Suppressor macrophage treated with lipopolysaccharide for 4 hours (primary cell): ENCODE results near the gene PDE5A.
"Not testable (repeated sequence)": the region's sequence is repeated elsewhere in the genome, so short reads cannot be mapped to it uniquely, and the experiment has no call there.

ENCODE experiments used
- DNase-seq: peaks from one replicate; pipeline ENCODE4 v3.0.0-alpha.2; 2020

The PDE5A gene

DNA sequence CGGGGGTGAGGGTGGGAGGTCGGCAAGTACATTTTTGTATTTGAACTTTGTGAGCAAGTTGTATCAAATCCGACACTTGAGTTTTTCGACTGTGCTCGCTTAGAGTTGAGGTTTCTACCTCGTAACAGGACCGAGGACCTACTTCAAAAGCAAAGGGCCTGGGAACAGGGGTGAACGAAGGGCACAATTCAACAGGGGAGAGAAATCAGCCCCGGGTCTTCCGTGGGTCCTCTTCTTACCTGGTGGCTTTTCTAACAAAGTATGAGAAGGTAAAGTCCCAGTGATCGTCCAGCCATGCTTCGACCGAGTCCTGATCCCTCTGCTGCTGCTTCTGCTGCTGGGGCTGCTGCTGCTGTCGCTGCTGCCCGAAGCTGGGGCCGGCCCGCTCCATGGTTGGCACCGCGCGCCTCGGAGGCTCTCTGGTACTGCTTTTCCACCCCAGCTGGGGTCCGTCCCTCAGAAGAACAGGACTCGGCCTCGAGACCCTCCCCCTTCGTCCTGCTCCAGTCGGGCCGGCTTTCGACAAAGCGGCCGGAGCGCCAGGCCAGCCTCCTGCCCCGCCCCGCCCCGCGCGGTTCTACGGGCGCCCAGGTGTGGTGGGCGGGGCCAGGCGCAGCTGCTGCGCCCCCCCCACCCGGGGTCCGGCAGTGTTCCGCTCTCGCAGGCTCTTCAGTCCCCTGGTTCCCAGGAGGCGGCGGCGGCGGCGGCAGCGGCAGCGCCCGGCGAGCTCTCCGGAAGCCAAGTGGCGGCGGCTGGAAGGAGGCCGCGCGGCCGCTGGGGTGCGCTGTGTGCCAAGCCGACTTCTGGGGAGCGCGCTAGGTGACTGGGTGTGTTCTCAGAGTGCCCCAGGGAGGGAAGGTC, at the start of gene PDE5A:
Gene PDE5A, minus strand, starts transcription at position 524 of the 861 bp plus-strand sequence. Its CDS starts 133 bp downstream, at position 391.
- peak; percentile 79 for DNase-seq

DNA sequence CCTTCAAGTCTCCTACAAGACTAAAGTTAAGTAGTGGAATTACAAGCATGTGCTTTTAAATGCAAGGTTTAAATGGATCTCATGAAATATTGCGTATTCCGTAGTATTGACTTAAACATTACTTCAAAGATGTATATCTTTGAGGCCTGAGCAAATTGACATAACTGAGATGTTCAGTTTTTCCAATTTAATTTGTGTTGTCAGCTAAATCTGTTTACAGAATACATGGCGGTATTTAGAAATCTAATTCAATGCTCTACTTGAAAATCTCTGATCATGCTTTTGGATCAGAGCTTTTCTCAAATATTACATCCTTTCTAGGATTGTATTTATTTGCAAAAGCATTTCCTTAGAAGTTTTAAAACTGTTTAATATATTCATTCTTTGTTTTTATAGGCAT, 47.5 kb upstream of the PDE5A start:
- DNase-seq: no peak

DNA sequence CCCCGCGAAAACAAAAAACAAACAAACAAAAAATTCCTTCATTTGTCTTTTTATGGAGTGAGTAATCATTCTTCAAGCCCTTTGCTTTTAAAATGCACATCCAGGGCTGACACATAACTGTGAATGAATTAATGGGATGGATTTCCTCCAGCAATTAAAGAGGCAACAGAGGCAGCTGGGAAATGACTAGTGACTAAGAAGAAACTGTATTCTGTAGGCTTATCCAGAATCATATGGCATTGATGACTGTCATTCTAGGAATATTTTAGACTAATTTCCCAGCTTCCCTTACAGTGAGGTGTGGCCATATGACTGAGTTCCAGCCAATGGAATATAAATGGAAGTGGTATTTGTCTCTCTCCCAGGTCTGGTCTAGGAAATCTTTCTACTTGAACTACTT, 46.8 kb upstream of the PDE5A start:
- no peak for DNase-seq

DNA sequence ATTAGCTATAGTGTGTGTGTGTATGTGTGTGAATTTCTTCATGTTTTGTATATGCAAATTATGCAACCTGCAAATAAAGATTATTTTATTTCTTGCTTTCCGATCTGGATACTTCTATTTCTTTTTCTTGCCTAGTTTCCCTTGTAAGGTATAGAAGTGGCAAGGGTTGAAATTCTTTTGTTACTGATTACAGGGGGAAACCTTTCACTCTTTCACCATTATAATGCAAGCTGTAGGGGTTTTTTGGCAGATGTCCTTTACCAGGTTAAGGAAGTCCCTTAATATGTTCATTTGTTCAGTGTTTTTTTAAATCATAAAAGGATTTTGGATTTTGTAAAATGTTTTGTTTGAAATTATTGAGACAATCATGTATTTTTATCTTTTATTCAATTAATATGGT, 44.3 kb upstream of the PDE5A start:
- no peak for DNase-seq

DNA sequence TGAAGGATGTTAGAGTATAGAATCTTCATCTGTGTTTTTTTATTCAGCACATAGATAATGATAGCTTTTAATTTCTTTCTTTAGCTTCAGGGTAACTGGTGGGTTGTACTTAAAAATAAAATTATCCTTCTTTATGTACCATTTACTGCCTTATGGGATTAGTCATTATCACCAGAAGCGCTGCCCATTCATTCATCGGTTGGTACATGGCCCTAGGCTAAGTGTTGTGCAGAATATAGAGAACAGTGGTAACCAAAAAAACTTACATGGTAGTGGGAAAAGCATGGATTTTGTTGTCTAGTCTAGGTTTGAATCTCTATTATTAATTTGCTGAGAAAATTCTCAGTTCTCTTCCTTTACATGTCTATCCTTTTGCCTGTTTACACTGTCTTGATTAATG, 43.5 kb upstream of the PDE5A start:
- DNase-seq: no peak

DNA sequence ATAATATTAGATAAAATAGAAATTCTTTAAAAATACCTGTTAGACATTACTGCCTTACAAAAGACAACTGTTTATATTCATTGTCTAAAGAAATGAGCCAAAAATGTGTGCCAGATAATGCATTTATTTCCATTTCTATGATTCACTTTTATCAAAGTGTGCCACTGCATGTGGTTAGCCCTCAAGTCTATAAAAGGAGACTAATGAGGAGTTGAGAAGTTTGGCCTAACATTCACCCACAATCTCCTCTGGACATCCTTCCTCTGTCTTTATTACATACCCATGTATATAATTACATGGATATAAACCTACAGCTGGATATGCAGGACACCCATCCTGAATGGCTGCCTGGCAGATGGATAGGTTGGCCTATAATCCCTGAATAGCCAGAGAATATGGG, 42.6 kb upstream of the PDE5A start:
- no peak for DNase-seq

DNA sequence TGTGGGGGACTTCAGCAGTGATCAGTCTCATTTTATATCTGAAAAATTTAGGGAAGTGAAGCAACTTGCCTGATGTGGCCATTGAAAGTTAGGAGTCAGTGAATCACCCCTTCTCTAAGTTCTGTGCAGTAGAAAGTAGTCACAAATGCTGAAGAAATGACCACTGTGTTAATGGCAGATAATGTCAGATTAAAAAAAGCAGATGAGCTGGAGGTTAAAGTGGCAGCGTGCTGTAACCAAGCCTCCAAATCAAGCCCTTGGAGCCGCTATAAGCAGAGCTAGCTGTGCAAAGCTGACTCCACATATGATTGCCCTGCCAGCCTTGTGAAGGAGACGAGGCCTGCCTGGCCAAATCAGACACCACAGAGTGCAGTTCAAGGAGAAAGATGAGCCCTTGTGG, 39.2 kb upstream of the PDE5A start:
- DNase-seq: no peak

DNA sequence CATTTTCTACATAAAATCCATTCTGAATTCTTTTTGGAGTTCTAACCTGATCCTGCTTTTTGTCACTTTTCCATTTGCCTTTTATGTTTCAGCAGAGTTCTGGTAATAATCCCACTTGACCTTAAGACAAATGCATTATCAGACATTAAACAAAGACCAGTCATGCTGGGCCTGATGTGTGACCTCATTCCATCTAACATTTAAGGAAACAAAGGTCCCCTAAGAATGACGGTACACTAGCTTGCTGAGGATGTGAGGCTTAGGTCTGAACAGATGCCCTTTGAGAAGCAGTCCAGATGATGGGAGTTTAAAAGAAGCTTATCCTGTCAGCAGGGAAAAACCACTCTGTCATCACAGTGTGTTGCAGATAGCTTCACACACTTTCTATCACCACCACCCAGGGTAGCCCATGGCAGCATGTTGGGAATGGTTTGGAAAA, 38.1 kb upstream of the PDE5A start:
- DNase-seq: no peak

DNA sequence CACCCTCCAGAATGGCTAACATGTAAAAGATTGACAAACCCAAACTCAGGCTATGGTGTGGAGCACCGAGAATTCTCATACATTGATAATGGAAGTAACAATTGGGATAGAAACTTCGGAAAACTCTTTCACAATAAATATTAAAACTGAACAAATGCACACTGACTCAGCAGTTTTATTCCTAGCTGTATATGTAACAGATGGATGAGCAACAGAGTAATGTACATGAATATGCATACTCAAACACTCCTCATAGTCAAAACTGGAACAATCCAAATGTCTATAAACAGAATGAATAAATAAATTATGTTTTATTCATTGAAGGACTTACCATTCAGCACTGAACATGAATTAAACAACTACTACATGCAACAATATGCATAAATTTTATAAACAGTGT, 37.1 kb upstream of the PDE5A start:
- DNase-seq: no peak

DNA sequence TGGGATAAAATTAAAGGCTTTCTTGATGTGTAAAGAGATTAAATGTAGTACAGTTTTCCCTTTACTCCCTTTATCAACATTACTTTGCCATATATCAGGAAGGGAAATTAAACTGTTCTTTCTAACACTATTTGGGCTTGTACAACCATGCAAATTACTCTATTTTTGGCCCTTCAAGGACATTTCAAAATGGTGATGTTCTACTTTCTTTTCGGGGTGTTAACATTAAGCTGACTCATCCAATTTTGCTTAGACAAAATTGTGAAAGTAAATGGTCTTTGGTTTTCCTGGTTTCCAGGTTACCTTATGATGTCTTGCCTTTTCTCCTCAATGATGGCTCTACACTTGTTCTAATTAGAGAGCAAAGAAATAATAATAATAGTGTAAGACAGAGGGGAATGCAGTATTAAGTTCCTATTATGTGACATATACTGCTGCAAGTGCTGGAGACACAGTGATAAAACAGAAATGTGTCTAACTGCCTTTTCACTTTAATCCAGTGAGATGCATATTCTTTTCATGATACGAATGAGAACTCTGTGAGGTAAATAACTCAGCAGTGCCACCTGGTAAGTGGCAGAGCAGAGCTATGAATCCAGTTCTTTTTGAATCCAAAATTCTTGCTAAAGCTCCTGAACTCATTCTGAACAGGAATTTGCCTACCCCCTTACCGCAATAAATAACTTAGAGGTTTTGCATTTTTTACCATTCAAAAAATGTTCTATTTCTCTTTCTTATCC, 35.7 kb upstream of the PDE5A start:
- no peak for DNase-seq

DNA sequence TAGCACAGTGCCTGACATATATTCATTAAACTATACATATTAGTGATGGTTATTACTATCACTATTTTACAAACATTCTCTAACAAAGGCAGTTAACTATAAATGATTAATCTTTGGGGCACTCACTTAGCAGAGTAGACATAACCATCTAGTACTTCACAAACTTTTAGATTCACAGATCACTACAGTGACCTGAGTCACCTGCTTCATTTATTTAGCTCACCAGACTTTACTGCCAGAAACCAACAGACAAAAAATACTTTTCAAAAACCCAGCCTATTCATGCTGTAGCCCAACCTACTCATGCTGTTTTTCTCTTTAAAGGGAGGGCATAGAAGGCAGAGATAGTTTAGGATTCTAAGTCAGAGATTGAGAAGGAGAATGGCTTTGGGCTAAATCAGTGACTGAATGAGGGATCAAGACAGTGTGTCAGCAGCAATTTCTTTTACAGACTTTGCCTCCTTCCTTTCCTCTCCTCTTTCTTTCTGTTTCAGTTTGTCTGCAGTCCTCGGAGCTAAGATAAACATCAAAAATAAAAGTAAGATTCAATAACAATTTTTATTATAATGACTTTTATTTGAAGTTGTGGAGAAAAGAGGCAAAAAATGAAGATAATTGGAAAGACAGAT, 34.7 kb upstream of the PDE5A start:
- DNase-seq: no peak

DNA sequence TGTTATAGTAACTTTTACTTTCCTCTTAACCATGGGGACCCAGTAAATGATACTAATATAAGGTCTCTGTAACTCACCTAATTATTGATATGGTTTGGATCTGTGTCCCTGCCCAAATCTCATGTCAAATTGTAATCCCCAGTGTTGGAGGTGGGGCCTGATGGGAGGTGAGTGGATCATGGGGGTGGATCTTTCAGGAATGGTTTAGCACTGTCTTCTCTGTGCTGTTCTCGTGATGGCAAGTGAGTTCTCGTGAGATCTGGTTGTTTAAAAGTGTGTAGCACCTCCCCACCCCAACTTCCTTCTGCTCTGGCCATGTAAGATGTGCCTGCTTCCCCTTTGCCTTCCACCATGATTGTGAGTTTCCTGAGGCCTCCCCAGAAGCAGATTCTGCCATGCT, 34.0 kb upstream of the PDE5A start:
- DNase-seq: not testable (repeated sequence)

DNA sequence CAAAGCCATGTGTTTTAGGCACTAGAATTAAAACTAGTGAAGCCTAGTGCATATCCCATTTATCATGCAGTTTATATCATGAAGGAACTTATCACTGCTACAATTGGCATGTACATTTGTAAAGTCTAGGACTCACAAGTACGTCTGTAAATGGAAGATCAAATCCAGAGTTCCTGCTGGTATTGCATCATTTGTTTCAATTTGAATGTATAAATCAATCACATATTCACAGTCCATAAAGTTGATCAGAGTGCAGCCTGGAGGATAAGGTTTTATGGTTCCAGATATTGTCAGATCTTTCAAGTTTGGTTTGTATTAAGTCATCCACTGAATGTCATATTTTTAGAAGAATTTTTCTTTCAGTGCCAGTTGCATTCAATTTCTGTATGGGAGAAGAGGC, 32.6 kb upstream of the PDE5A start:
- no peak for DNase-seq

DNA sequence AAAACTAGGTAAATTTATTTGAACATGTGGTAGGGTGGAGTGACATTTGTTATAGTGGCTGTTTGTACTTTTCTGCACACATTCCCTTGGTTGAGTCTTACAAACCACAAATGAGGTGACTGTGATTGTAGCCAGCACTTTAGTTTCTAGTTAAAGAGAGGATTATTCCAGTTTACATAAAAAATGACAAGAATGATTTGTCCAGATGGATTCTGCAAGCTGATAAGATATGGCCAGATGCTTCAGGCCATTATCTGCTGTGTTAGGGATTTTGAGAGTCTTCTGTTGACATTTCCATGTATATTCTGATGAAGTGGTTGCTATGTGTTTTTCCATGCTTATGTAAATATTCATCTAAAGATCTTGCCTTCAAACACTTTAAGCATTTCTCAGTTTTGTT, 31.0 kb upstream of the PDE5A start:
- DNase-seq: no peak

DNA sequence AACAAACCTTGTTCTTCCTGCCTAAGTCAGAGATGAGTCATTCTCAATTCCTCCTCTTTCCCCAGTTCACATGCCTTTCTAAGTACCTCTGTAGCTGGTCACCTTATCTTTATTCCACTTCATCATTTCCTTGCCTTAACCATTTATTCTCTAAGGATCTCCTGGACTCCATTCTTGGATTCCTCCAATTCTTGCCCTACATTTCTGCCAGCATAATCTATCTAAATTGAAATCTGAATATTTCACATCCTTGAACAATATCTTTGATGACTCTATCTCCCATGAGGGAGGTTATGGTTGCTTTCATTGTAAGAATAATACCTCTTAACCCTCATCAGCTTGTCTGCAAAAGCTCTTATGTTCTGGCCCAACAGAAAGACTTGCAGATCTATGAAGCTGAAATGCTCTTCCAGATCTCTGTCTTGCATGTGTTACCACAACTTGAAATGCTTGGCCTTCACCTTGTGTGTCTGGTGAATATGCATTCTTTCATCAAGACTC, 28.6 kb upstream of the PDE5A start:
- no peak for DNase-seq

DNA sequence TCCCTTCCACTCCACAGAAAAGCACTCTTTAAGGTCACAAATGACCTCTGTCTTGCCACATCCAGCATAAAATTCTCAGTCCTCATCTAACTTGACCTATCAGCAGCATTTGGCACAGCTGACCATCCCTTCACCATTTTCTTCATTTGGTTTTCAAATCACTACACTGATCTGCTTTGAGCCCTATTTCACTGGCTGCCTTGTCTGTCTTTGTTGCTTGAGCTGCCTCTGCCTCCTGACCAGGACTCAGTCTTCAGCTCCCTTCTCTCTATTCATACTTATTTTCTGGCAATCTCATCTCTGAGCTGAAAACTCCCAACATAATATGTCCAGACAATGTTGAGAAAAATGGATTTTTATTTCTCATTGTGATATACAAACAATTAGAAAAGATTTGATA, 27.7 kb upstream of the PDE5A start:
- no peak for DNase-seq

DNA sequence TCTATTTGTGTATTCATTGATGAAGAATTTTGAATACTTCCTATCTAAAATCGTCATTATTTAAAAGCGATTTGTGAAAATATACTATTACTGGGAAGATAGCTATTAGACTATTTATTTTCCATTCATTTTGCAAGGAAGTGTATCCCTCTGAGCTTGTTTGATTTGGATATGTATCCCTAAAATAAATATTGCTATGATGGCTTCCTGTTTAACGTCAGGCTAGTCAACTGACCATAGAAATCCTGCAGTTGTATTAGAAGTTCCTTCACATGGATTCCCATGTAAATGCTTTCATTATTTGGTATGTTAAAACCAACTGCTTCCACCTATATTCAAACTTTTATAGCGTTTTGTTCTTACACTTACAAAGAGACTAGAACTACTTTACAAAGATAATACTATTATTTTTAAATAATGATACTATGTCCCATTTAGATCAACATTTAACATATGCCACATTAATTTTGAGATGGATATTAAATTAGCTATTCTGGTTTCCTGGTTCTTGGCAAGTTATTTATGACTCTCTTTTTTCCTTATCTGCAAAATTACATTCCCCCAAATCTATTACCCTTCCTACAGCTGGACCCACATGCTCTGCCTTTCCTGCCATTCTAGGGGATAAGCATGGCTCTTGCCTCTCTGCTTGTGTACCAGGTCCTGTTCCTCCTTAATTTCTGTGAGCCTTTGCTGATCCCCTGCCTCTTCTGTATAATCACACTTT, 26.7 kb upstream of the PDE5A start:
- DNase-seq: no peak

DNA sequence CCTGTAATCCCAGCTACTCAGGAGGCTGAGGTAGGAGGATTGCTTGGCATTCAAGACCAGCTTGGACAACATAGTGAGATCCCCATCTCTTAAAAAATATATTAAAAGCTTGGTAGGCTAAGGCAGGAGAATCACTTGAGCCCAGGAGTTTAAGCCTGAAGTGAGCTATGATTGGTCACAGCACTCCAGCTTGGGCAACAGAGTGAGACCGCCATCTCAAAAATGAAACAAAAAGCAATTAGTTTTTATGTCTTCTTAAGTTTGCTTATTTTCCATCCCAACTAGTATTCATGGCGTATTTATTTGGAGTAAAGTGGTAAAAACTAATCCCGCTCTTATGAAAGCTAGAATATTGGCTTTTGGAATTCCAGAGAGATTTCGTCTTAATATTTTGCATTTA, 25.4 kb upstream of the PDE5A start:
- DNase-seq: no peak

DNA sequence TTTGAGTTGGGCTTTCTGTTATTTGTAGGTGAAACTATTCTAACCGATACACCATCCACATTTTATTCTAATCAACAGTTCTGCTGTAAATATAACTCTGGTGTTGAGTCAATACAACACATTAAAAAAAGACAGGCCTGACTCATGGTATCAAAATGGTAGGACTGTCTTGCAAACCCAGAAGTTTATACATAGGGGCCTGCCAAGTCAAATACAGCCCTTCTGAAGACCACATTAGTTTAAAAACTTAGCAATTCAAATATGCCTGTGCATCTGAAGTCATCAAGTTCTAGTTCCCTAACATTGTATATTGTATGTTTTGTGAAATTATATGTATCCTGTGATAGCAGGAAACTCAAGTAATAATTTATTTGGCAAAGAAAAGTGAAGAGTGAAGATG, 24.4 kb upstream of the PDE5A start:
- no peak for DNase-seq

DNA sequence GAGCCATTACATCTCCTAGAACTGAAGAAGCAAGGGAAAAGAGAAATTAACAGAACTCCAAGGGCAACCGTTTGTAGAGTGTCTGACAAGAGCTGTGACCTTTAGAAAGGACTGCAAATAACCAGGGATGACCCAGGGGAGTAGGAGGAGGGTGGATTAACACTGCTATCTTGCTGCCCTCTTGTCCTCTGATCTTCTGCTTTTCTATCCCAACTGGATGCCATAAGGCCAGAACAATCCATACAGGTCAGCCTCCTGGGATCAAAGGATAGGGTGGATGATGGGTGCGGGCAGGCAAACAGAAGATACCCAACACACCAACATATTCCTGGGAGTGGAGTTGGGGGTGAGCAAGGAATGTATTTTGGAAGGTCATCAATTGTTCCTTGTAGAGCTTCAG, 19.8 kb upstream of the PDE5A start:
- DNase-seq: no peak

DNA sequence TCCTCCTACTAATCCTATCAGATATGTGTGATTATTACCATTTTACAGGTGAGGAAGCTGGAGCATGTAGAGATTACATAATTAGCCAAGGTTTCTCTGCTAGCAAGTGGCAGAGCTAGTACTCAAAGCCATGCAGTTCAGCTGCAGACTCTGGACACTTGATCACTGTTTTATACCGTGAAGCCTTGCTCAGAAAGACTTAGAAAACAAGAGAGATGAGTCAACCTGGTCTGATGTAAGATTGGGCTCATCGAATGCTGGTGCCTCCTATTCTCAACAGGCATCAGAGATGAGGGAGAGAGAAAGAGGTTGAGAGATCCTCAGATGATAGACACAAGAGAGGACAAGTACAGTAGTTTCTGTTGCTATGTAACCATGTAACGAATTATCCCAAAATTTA, 19.0 kb upstream of the PDE5A start:
- DNase-seq: no peak

DNA sequence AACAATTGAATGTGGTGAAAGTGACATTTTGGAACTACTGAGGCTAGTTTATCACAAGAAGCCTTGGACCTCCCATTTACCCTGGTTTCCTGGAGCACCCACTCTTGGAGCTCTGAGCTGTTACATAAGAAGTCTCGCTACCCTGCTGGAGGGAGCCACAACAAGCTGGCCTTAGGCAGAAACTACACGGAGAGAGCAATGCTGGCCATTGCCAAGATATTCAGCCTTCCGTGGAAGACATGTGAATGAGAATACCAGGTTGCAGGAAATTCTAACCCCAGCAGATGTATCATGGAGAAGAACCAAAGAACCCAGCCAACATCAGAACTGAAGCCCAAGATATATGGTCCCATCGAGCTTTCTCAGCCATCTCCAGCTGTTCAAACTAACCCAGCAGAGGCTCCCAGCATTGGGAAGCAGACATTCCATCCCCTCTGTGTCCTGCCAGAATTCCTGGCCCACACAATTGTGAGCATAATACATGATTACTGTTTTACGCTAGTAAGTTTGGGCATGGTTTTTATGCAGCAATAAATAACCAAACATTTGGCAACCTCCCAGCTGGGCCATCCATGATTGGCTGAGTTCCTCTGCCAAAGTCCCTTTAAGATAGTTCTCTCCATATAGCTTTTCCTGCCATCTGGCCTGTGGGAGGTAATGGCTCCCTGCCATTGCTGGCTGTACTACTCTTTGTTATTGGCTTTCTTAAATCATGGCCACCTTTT, 17.9 kb upstream of the PDE5A start:
- DNase-seq: no peak
